Natural killer cell (primary cell): ENCODE results near the gene PKP2. TPM values are rescaled to one million over a fixed set of nuclear protein-coding genes. Genes with fewer than 3 reads are reported as not detected.

Experiments used
- ATAC-seq, 3 donors: fragments of 150-1000 bp in 2 of 3; fragments of 200-7000 bp in 1 of 3; cut with Tn5 transposase; 1 replicate in 1 of 3; 2 replicates in 2 of 3; pipeline ENCODE4 v1.10.0; 2021; ENCODE audit warnings: mild to moderate bottlenecking in 2 of 3, moderate library complexity in 2 of 3
- DNase-seq, 2 donors: peaks; one replicate each; pipeline versions ENCODE4 v3.0.0 to v3.0.0-alpha.2; 2013 to 2021; ENCODE audit warnings: mixed read lengths in 1 of 2
- H3K27ac ChIP-seq: one replicate; pipeline ENCODE4 v1.5.1; 2013; ENCODE audit warnings: mild to moderate bottlenecking, low read length
- H3K27me3 ChIP-seq: one replicate; pipeline ENCODE4 v1.6.1; 2013; ENCODE audit warnings: low read length; ENCODE audit not compliant: control insufficient read depth, insufficient read depth
- H3K36me3 ChIP-seq: one replicate; pipeline ENCODE4 v1.6.1; 2013; ENCODE audit warnings: low read length; ENCODE audit not compliant: control insufficient read depth, insufficient read depth
- H3K4me1 ChIP-seq: one replicate; pipeline ENCODE4 v1.6.1; 2013; ENCODE audit warnings: low read length; ENCODE audit not compliant: control insufficient read depth, insufficient read depth
- H3K4me3 ChIP-seq: one replicate; pipeline ENCODE4 v1.5.1; 2013; ENCODE audit warnings: low read length
- H3K9me3 ChIP-seq: one replicate; pipeline ENCODE4 v1.6.1; 2013; ENCODE audit warnings: low read length; ENCODE audit not compliant: control insufficient read depth, insufficient read depth
- H3K27ac Mint-ChIP-seq, 2 donors: one replicate each; pipeline ENCODE4 v1.8.0; 2022; ENCODE audit warnings: mild to moderate bottlenecking in 2 of 2, mixed read lengths in 2 of 2, moderate library complexity in 1 of 2
- H3K27me3 Mint-ChIP-seq, 2 donors: one replicate each; pipeline ENCODE4 v1.8.0; 2022; ENCODE audit warnings: low read depth in 2 of 2, mixed read lengths in 2 of 2
- H3K36me3 Mint-ChIP-seq: one replicate; pipeline ENCODE4 v1.8.0; 2022; ENCODE audit warnings: mixed read lengths
- H3K4me1 Mint-ChIP-seq, 2 donors: one replicate each; pipeline ENCODE4 v1.8.0; 2022; ENCODE audit warnings: mixed read lengths in 2 of 2
- H3K4me3 Mint-ChIP-seq: one replicate; pipeline ENCODE4 v1.8.0; 2022; ENCODE audit warnings: mild to moderate bottlenecking, moderate library complexity, mixed read lengths
- H3K9me3 Mint-ChIP-seq, 2 donors: one replicate each; pipeline ENCODE4 v1.8.0; 2022; ENCODE audit warnings: mixed read lengths in 2 of 2
- WGBS: methylation state at CpG from one replicate; pipeline ENCODE4 v1.1.7; 2013; ENCODE audit warnings: missing lambda C conversion rate; ENCODE audit not compliant: insufficient coverage; 5-methylcytosine and 5-hydroxymethylcytosine counted together
- intact Hi-C: fragments of 100-400 bp; cut with micrococcal nuclease; formaldehyde crosslinking; loops from one replicate; pipeline ENCODE4 v1.14.2; 2022
- total RNA-seq, 4 donors: library from RNA; stranded (reverse); fragments of 120-200 nt in 1 of 4; gene quantifications; one replicate each; pipeline versions ENCODE4 v1.2.3 to v1.2.4, GENCODE V29; 2013 to 2022
- TF ChIP-seq, protein P1 (sequence below): fragments of 200-600 bp; IDR thresholded peaks from one replicate; pipeline ENCODE4 v1.8.0; 2022; ENCODE audit warnings: antibody characterized with exemption

Gene PKP2
- total RNA-seq, 3 donors from 2014 or later (not counting 1 experiment from before 2014, with no cell fraction given): 0.16 to 1.8 (median 0.52) TPM

DNA sequence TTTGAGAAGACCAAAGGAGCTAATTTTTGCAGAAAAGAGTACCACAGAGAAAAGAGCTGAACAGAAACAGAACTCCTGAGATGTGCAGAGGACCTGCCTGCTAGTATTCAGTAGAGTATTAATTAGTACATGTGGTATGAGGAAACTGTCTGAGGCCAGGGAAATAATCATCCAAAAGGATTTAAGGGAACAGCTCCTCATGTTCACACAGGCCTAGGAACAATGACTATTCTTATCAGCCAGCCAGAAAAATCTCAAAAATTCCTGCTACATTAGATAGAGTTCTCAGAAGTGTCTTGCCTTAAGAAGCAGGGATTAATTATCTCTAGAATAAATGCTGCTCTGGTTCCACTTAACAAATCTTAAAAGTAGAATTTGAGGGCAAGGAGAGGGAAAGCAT is 36.4 kb downstream of the PKP2 start:
- H3K9me3 ChIP-seq: no peaks in the 10 kb centered on the region
- ATAC-seq (no peak), DNase-seq (no peak)
- Mint-ChIP-seq H3K4me3 (no peak overlapping the region), H3K36me3 (no peaks in the 10 kb centered on the region), H3K4me1 (no peaks in the 10 kb centered on the region), H3K27me3 (peaks cover 0 to 3% of the 10 kb centered on the region in 2 donors), H3K27ac (no peak overlapping the region), H3K9me3 (no peaks in the 10 kb centered on the region)
- H3K4me1 ChIP-seq: no peaks in the 10 kb centered on the region
- no peak overlapping the region for H3K4me3 ChIP-seq
- intact Hi-C loops: no loop called here
- TF ChIP-seq, protein P1, sequence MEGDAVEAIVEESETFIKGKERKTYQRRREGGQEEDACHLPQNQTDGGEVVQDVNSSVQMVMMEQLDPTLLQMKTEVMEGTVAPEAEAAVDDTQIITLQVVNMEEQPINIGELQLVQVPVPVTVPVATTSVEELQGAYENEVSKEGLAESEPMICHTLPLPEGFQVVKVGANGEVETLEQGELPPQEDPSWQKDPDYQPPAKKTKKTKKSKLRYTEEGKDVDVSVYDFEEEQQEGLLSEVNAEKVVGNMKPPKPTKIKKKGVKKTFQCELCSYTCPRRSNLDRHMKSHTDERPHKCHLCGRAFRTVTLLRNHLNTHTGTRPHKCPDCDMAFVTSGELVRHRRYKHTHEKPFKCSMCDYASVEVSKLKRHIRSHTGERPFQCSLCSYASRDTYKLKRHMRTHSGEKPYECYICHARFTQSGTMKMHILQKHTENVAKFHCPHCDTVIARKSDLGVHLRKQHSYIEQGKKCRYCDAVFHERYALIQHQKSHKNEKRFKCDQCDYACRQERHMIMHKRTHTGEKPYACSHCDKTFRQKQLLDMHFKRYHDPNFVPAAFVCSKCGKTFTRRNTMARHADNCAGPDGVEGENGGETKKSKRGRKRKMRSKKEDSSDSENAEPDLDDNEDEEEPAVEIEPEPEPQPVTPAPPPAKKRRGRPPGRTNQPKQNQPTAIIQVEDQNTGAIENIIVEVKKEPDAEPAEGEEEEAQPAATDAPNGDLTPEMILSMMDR: no peak
- no peaks in the 10 kb centered on the region for H3K36me3 ChIP-seq
- no peak overlapping the region for H3K27ac ChIP-seq
- no peaks in the 10 kb centered on the region for H3K27me3 ChIP-seq

GRCh38 chr12:32859389-32859788 is 37.2 kb downstream of the PKP2 start:
- no CpG with 5 or more reads among the region's 1 CpG for WGBS
- H3K9me3 Mint-ChIP-seq: no peaks in the 10 kb centered on the region

DNA sequence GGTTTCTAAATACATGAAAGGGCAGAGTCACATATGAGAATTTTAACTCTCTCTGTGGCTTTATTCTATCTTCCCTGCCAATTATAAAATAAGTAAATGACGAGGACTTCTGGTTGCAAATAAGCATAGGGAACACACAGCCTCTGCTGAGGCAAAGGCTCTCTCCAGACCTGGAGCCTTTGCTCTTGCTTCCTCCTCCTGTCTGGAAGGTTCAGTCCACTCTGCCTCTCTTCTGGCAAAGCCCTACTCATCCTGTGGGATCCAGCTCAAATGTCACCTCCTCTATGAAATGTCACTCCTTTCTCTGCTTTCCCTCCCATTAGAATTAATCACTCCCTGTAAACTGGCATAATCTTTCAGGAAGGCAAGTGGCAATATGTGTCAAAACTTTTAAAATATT is 41.9 kb downstream of the PKP2 start:
- no peaks in the 10 kb centered on the region for H3K4me1 ChIP-seq
- no peaks in the 10 kb centered on the region for H3K36me3 ChIP-seq
- no peak overlapping the region for H3K27ac ChIP-seq
- Mint-ChIP-seq H3K27ac (no peak overlapping the region), H3K27me3 (peaks cover 0 to 3% of the 10 kb centered on the region in 2 donors), H3K9me3 (no peaks in the 10 kb centered on the region), H3K36me3 (no peaks in the 10 kb centered on the region), H3K4me1 (no peaks in the 10 kb centered on the region), H3K4me3 (no peak overlapping the region)
- no peaks in the 10 kb centered on the region for H3K9me3 ChIP-seq
- intact Hi-C loops: no loop called here
- DNase-seq: no peak
- no peaks in the 10 kb centered on the region for H3K27me3 ChIP-seq
- H3K4me3 ChIP-seq: no peak overlapping the region
- no peak for ATAC-seq
- WGBS: 93% methylated on average over 1 of the region's 1 CpG
- TF ChIP-seq, protein P1: no peak

More at GRCh38 chr12:32859389-32859788, 37.2 kb downstream of the PKP2 start:
- TF ChIP-seq, protein P1: no peak
- ATAC-seq (no peak), DNase-seq (no peak)
- Mint-ChIP-seq H3K36me3 (no peaks in the 10 kb centered on the region), H3K4me1 (no peaks in the 10 kb centered on the region), H3K4me3 (no peak overlapping the region), H3K27me3 (peaks cover 0 to 3% of the 10 kb centered on the region in 2 donors), H3K27ac (no peak overlapping the region)
- Histone ChIP-seq H3K9me3 (no peaks in the 10 kb centered on the region), H3K36me3 (no peaks in the 10 kb centered on the region), H3K27me3 (no peaks in the 10 kb centered on the region), H3K4me1 (no peaks in the 10 kb centered on the region), H3K27ac (no peak overlapping the region), H3K4me3 (no peak overlapping the region)
- intact Hi-C loops: no loop called here

GRCh38 chr12:32854097-32854496 is 42.5 kb downstream of the PKP2 start:
- no peak overlapping the region for H3K4me3 Mint-ChIP-seq
- no peaks in the 10 kb centered on the region for H3K27me3 ChIP-seq
- DNase-seq: no peak
- 91% methylated on average over 4 of the region's 4 CpGs for WGBS
- no peaks in the 10 kb centered on the region for H3K4me1 ChIP-seq
- H3K9me3 ChIP-seq: no peaks in the 10 kb centered on the region
- no peak overlapping the region for H3K4me3 ChIP-seq
- no peak overlapping the region for H3K27ac Mint-ChIP-seq
- no peak for ATAC-seq
- TF ChIP-seq, protein P1: no peak
- intact Hi-C loops: no loop called here
- H3K9me3 Mint-ChIP-seq: no peaks in the 10 kb centered on the region
- no peaks in the 10 kb centered on the region for H3K36me3 Mint-ChIP-seq
- no peaks in the 10 kb centered on the region for H3K36me3 ChIP-seq
- H3K27ac ChIP-seq: no peak overlapping the region
- peaks cover 0 to 3% of the 10 kb centered on the region in 2 donors for H3K27me3 Mint-ChIP-seq
- no peaks in the 10 kb centered on the region for H3K4me1 Mint-ChIP-seq
